DMS114 treated with DMSO at 0.1 percent for 48 hours (cell line): ENCODE results near the gene IER3.

Experiments used
- DNase-seq: peaks from one replicate; lab custom pipeline; 2025; ENCODE audit not compliant: unreplicated experiment; lab: John Stamatoyannopoulos, UW

The IER3 gene, protein sequence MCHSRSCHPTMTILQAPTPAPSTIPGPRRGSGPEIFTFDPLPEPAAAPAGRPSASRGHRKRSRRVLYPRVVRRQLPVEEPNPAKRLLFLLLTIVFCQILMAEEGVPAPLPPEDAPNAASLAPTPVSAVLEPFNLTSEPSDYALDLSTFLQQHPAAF

DNA sequence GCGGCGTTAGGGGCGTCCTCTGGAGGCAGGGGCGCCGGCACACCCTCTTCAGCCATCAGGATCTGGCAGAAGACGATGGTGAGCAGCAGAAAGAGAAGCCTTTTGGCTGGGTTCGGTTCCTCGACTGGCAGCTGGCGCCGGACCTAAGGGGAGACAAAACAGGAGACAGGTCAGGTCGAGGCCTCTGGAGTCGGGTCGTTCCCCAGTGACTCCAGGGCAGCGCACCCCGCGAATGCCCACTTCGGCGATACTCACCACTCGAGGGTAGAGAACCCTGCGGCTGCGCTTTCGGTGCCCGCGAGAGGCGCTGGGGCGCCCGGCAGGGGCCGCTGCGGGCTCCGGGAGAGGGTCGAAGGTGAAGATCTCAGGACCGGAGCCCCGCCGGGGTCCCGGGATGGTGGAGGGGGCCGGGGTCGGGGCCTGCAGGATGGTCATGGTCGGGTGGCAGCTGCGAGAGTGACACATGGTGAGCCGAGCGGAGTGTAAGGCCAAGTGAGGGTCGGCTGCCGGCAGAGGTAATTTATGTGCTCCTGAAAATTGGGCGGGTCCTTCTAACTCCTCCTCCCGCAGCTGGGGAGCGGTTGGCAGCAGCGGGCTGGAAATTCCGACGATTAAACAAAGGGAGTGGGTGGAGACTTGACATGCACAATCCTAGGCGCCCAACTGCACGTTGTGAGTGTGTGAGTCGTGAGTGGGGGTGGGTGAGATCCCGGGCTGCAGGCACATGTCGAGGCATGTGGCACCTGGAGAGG, at the start of gene IER3:
Gene IER3 (minus strand): TSS at position 494 of the 752 bp plus-strand sequence. CDS start 29 bp downstream, at position 465.
- DNase-seq: peak; percentile 83

DNA sequence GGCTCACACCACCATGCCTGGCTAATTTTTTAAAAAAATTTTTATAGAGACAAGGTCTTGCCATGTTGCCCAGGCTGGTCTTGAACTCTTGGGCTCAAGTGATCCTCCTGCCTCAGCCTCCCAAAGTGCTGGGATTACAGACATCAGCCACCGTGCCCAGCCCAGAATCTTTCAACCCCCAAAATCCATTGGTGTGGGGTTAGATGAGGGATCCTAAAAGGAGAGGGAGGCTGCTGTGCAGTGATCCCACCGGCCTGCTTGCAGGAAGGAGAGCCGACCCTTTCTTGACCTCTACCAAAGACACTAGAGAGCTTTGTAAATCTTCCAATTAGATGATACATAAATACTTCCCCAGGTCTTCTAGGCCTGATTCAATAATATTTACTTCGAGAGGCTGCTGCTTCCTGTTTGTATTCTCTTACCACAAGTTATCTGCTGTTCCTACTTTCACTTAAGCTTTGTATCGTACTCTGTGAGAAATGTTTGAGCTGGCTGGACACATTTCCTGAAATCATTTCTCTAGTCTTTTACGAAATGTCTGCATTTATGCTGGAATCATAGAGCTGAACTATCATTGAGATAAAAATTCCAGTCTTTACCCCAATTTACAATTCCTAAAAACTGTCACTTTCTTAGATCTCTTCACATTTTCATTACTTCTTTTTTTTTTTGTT, 49.3 kb upstream of the IER3 start:
- no peak for DNase-seq

DNA sequence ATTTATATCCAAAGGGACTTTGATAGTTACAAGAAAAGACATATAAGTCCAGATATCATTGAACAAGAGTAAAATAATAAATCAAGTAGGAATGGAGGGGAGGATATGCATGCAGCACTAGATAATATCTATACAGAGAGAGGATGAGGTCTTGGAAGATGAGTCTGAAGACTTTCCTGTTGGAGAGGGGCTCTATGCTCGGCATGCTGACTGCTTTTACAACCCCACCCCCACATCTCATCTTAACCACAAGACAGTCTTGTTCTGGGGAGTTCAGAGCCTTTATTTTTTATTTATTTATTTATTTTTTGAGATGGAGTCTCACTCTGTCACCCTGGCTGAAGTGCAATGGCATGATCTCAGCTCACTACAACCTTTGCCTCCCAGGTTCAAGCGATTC, 48.4 kb upstream of the IER3 start:
- DNase-seq: no peak

DNA sequence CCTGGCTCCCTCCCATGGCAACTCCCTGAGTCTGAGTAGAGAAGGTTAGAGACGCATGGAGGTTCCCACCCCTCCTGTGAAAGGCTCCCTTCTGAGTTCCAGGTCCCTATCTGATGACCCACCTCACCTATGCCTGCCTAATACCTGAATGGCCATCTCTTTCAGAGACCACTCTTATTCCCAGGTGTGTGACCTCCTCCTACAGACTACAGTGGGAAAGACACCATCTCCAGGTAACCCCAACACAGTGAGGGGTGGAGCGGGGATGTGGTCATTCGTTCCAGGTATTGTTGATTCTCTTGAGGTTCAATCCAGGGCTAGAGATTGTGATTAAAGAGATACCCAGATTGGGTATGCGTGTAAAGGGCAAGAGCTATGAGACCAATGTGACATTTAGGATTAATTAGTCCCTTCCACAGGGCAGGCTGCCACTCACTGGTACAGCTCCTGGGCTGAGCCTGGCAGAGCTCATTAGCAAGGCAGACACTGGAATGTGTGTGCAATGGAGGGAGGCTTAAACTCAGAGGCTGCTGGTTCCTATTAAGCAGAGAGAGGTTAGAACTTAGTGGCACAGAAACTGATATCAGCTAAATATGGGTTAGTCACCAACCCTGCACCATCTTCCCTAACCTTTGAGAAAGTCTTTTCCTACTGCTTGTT, 46.5 kb upstream of the IER3 start:
- no peak for DNase-seq

DNA sequence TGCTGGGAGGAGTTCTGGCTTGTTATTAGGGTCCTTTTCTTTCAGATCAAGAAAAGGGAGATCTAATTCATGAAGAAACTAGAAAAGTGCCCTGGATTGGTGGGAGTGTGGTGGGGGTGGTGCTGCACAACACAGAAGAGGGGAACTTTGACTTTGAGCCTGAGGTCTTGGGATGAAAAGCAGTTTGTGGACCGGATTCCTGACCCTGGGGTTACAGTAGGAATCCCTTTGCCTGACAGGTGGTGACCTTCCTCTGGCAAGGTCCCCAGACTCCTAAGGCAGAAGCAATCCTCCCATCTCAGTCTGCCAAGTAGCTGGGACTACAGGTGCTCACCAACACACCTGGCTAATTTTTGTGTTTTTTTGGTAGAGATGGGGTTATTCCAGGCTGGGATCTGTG, 45.3 kb upstream of the IER3 start:
- DNase-seq: no peak

DNA sequence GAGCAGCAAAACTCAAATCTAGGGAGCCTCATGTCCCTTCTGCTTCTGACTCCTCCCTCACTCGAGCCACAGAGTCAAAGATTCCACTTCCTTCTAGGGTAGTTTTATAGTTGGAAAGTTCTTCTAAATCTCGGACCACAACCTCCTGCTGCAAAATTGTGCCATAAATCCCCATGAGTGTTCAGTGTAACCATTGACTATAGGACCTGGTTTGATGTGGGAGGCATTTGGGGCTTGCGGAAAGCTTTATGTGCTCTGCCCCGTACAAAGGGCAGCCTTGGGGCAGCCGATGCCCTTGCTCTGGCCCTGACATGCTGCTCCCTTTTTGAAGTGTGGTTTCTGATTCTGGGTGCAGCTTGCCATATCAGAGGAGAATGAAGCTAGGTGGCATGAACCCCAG, 43.6 kb upstream of the IER3 start:
- no peak for DNase-seq

DNA sequence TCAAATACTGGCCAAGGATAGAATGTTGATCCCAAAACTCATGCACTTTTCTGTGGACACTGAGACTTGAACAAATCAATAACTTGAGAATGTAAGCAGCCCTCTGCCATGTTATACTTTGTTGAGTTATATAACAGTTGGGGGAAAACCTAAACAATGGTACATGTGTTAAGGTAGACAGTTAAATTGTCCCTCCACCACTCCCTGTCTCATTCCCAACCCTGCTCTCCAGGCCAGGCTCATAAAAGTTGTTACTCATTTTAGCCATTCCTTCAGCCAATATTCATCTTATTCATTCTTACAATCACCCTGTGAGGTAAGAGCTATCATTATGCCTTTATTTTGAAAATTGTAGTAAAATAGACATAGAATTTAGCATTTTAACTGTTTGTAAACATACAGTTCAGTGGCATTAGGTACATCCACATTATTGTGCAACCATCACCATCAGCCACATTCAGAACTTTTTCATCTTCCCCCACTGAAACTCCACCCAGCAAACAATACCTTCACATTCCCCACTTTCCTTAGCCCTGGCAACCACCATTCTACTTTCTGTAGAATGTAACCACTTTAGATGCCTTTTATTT, 38.2 kb upstream of the IER3 start:
- DNase-seq: no peak

DNA sequence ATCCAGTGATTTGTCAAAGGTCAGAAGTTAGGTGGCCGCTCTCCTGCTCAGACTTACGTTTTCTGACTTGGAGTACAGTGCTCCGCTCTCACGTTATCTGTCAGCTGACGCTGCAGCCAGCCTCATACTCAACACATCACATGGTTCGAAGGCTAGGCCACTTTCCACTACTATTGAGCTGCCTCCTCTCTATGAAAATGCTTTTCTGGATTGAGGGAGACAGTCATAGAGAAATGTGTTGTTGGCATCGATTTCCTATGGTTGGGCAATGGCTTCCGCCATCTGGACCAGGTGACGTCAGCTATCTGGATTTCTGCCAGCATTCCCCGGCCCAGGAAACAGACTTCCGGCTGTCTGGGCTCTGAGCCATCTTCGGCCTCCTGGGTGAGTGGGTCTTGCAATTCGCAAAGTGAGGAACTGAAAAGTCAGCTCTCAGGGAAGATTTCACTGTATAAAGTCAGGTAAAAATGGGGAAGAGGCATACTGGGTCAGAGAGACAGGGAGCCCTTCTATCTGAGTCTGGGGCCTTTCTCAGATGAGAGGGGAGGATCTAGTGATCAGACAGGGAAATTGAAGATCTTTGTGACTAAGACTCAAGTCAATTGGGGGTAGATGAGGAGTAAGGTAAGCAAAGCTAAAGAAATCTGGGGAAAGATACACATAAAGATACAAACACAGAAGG, 37.5 kb upstream of the IER3 start:
- DNase-seq: no peak

DNA sequence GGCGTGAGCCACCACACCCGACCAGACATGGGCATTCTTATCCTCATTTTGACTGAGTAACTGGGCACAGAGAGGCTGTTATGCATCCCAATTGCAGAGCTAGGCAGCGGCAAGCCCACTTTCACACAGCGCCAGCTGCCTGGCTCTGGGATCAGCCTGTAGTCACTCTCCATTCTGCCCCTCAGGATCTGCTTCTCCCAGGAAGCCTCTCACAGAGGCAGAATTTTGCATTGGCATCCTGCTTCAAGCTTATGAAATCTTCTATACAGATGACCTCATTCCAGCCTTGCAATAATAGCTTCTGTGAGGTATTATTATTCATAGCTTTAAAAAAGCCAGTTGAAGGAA, 37.0 kb upstream of the IER3 start:
- no peak for DNase-seq

DNA sequence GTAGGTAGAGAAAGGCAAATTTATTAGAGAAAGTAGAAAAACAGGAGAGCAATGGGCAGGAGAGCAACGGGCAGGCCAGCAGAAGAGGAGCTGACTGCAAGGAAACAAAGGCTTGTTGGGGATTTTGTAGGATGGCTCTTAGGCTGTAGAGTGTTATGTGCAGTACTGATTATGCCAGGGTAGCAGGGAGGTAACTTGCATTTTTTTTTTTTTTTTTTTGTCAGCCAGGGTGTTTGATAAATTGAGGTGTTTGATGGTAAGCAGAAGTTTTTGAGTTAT, 36.2 kb upstream of the IER3 start:
- no peak for DNase-seq

DNA sequence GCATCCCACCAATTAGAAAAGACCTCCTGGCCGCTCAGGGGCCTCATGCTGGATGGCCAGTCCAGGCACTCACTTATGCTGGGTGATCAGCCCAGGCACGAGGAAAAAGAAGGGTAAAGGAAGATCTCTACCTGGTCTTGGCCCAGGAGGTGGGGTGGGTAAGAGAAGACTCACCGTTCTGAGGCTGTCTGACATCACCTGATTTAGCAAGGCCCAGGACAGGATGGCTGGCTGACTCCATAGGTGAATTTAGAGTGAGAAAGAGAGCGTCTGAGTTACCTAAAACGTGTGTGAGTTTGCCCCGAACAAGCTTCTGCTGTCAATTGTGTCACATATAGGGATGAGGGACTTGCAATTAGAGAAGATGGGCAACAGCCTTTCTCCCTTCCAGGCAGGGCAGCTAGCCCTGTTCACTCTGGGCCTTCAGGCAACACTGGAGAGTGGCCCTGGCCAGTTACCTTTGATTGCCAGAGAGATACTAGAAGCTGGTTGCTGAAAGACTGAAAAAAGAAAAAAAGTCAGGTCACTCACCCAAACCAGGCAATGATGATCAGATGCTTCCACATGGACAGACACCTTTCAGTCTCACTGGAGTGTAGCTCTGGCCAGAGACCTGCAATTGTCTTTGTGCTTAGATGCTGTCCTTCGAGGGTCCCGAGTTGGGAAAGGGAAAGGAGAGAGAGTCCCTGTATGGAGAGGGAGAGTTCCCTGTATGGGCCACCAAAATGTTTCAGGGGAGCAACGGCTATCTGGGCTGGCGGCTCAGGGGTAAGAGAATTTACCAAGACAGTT, 35.7 kb upstream of the IER3 start:
- DNase-seq: no peak

DNA sequence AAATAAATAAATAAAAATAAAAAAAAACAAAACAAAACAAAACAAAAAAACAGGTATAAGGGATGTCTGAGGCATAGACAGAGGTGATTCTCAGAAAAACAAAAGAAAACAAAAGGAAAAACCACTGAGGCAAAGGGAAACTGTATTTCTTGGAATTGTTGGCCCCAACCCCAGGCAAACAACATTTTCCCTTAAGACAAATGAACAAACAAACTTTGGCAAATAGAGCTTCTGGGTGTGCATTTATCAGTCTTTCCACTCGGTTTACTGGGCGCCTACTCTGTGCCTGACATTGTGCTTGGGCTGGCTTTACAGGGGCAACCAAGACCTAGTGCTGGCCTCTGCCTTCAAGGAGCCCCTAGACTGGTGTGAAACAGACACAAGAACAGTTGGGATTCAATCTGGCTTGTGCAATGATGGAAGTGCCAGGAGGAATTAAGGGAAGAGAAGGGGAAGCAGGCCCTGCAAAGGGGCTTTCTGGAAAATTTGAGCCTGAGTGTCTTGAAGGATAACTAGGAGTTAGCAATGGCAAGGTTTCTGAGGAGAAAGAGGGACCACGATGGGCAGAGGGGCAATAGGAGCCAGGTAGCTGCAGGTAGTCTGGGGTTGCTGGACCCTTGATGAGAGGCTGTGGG, 33.8 kb upstream of the IER3 start:
- no peak for DNase-seq

DNA sequence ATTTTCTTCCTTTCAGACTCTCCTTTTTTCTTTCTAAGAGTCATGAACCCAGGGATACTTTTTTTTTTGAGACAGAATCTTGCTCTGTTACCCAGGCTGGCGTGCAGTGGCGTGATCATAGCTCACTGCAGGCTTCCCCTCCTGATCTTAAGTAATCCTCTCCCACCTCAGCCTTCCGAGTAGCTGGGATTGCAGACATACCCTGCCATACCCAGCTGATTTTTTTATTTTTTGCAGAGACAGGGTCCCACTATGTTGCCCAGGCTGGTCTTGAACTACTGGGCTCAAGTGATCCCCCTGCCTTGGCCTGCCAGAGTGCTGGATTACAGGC, 32.8 kb upstream of the IER3 start:
- no peak for DNase-seq

DNA sequence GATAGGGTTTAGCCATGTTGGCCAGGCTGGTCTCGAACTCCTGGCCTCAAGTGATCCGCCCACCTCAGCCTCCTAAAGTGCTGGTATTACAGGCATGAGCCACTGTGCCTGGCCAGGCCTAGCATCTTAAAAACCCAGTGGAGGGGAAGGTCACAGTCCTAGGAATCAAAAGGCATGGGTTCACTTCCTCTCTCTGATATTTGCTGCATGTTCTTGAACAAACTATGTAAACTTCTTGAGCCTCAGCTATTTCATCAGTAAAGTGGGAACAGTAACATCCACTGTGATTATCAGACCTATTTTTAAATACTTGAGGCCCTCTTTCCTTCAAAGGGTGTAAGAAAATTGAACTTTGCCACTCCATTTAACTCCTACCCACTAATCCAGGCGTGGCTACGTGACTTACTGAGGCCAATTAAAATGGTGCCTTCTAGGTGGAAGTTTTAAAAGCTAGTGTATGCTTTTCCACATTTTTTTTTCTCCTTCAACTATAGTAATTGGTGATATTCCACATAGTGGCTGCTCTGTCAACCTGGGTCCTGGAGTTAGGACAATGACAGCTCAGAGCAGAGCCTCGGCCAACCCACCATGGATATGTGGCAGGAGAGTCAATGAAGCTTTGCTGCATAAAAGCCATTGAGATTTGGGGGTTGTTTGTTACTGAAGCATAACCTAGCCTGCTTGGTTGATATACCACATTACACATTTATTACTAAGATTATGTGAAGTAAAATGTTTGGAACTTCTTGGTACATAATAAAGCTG, 32.2 kb upstream of the IER3 start:
- no peak for DNase-seq

DNA sequence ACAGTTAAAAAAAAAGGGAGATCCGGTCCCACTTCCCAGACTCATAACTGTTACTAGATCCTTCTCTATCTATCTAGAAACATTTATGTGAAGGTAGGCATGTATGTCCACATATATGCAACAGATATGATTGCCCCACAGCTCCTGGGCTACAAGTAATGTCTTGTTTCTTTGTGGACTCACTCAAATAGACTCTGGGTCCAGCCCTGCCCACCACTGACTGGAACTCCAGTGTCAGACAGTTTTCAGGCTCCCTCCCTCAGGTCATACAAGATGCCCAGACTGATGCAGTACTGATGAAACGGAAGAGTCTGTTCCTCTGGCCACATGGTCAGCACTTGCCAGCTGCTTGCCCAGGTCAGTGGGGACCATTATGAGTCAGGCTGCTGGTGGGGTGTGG, 30.8 kb upstream of the IER3 start:
- DNase-seq: no peak

DNA sequence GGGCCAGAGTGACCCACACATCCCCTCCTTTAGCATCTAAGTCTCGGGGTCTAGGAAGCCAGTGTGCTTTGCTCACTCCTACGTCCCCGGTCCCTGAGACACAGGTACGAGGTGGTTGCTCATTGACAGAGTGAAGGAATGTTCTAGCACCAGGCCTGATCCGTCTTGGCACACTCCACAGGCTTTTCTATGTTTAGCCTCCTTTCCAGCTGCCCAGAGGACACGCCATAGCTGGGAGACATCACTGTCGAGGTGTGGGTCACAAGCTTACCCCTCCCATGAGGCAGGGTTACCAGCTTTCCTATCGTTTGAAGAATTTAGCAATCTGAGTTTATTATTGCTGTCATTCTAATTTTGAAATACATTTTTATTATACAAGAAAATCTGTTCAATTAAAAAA, 30.4 kb upstream of the IER3 start:
- no peak for DNase-seq

DNA sequence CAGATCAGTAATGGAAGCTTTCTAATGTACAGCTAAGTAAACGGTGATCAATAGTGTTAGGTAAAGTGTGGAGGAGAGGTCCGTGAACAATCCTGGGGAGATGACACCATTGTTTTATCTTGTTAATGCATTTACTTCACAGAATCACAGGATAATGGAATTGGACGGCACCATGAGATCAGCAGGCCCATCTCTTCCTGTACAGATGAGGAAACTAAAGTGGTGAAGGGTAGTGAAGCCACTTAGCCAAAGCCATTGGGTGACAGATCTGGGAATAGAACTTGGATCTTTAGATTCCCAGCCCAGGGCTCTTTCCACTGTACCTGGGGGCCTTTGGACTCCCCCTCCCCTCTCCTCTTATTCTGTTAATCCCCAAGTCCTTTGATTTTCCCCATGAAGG, 26.2 kb upstream of the IER3 start:
- no peak for DNase-seq

DNA sequence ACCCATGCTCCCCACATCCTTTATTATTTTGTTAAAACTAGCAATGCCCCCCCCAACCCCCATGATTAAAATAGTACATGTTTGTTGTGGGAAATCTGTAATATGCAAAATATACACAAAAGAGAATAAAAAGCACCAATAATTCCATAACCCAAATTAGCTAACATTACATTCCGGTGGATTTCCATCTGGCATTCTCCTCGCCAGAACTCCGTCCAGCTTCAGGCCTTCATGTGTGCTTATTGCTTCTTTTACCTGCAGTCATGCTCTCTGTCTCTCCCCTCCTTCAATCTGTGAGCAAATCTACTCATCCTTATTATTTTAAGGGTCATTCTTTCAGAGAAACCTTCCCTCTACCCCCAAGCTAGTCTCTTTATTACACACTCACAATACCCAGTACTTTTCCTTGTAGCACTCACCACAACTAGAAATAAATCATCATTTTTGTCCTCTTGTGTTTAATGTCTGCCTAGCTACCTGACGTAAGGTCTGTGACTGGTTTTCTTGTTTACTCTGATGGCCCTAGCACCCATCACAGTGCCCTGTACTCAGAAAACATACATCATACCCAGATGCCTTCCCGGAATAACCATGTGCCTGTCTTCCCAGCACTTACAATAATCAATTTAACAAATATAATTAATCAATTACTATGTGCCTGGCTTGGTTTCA, 25.6 kb upstream of the IER3 start:
- no peak for DNase-seq
